ENCODE results near the gene CEP76.

Gene CEP76

DNA sequence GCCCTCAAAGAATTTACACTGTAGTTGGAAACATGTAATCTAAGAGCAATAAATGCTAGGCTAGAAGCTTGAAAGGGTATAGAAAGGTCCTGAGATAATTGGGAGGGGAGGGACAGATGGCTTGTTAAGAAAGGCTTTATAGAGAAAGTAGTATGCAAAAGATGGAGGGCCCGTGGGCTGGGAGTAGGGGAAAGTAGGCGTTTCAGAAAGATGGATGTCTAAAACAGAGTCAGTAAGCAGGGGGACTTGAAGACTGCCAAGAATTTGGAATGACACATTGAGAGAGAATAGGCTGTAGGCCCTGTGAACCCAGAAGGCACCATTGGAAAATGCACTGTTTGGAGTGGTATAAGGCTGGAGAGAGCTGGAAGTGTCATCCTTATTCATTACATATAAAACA lies 1.1 kb upstream of the CEP76 start:
- no peak for DNase-seq (ENCODE audit: low read depth)

DNA sequence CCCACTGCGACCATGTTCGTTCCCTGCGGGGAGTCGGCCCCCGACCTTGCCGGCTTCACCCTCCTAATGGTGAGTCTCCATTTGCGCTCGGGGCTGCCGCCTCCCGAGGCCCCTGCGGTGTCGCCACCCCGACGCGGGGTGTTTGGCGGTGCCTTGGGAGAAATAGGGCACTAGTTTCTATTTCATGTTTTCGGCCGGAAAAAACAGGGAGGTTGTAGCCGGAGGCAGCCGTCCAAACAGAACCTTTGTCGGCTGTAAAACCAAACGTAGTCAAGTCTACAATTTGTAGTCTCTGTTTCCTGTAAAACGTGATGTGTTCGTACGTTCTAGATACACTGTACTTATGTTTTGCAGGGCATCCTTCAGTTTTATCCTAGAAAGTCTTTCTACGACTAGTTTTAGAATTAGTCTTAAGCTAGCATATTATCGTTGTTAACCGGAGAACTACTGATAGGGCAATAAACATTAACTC lies 609 bp upstream of the CEP76 start:
- DNase-seq (ENCODE audit: low read depth): no peak

DNA sequence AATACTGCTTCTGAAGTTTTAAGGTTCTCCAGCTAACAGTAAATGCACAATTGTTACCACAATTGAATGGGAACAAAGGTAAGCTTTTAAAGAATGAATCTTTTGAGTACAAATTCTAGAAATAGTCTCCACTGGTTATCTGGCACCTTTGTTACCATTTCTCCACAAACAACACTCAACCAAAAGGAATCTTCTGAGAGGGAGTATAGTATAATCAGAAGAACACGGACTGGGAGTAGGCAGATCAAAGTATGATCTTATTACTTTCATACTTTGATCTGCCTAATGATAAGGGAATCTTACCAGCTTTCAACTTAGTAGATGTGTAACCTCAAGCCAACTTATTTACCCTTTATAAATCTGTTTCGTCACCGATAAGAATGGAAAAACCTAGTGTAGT lies 1.4 kb downstream of the CEP76 start:
- no peak for DNase-seq (ENCODE audit: low read depth)

DNA sequence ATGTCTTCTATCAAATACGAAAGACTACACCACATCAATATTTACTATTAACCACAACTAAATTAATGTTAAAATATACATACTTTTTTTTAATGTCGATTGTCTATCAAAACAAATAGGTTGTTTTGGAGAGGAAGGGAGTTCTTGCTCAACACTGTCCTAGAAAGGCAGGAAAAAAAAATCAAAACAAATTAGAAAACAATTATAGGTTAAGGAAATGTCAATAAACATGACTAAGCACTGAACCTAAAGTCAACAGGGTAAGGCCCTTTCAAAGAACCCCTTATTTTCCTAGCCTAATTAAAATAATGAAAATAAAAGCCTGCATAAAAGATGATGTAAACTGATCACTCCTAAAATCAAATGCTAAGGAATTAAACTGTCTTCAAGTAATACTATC lies 2.8 kb downstream of the CEP76 start:
- no peak for DNase-seq (ENCODE audit: low read depth)

DNA sequence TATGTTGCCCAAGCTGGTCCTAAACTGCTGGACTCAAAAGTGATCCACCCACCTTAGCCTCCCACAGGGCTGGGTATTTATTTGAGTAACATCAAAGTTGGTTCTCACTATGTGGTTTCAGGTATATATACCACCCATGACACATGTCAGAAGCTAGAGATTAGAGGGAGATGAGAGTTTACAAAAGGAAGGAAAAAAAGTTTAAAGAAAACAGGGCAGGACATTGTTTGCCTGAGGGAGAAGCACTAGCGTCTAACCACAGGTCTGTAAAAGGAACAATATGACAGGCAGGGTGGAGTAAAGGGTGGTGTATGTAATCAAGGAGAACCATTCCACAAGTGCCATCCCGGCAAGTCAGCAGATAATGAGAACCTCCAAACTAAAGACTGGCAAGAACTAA lies 8.5 kb downstream of the CEP76 start:
- no peak for DNase-seq (ENCODE audit: low read depth)

DNA sequence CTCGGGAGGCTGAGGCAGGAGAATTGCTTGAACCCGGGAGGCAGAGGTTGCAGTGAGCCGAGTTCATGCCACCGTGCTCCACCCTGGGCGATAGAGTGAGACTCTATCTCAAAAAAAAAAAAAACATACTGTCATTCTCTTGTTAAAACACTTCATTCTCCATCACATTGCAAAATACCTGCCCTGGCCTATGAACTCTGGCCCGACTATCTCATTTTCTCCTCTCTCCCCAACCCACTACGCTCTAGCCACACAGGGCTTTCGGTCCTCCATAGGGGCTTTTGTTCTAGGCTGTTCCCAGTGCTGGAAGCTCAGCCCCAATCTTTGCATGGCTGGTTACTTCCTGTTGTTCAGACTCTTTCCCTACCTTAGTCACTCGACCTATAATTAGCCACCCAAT lies 10.3 kb downstream of the CEP76 start:
- no peak for DNase-seq (ENCODE audit: low read depth)

DNA sequence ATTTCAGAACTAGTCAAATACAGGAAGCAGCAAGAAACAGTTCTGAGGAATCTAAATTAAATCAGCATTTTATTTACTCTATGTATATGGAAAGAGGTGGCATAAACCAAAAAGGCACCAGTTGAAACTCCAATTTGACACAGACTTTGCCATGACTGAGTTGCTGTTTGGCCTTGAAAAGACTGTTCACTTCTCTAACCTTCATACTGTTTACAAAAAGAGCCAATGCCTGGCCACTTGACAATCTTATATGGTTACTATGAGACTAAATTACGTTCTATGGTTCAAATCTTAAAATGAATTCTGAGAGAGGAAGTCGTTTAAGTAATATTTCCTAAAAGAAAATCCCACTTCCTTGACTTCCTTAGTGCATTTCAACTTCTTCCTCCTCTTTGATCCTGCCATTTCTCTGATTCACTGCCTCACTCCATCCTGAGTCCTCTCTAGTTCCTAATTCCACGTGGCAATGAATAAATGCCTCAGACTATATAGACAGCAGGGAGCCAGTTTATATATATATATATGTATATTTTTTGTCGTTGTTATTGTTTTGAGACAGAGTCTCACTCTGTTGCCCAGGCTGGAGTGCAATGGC lies 13.2 kb downstream of the CEP76 start:
- DNase-seq (ENCODE audit: low read depth): no peak

DNA sequence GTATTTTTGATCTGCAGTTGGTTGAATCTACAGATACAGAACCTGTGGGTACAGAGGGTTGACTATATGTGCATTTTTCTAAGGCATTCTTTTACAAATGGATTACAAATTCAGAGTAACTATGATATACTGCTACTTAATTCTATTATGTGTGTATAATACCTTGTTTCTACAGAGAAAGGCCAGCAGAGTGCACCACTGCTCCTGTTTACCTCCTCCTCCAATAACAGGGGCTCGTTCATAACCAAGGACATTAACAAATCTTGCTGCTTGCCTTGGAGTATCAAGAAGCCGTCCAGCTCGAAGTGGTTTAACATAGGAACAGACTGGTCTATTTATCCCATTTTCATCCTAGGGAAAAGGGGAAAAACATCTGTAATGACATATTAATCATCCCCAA lies 16.4 kb downstream of the CEP76 start:
- no peak for DNase-seq (ENCODE audit: low read depth)

DNA sequence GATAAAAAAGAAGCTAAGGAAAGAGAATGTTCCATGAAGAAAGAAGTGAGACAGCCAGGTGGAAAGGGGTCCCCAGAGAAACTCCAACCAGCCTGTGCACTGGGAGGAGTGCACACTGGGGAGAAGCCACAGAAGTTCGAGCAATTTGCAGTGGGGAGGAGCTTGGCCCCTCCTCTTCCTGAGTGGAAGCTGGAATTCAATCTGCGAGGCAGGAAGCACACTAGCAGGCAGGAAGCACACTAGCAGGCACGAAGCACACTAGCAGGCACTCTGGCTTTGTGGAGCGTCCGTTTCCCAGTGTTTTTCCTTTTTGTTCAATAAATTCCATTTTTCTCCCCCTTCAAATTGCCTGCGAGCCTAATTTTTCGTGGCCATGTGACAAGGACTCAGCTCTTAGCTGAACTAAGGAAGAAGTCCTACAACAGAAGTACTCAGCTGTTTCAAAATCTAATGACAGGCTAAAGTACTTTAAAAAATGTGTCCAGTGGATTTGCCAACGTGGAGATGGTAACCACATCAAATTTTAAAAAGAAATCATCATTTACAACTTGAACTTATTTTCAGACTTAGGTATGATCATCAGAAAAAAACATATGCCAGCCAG lies 23.2 kb downstream of the CEP76 start:
- no peak for DNase-seq (ENCODE audit: low read depth)

DNA sequence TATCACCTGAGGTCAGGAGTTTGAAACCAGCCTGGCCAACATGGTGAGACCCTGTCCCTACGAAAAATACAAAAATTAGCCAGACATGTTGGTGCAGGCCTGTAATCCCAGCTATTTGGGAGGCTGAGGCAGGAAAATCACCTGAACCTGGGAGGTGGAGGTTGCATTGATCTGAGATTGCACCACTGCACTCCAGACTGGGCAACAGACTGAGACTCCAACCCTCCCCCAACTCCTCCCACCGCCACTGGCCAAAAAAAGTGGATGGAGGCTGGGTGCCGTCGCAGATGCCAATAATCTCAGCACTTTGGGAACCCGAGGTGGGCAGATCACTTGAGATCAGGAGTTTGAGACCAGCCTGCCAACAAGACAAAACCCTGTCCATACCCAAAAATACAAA lies 34.5 kb downstream of the CEP76 start:
- no peak for DNase-seq (ENCODE audit: low read depth)

DNA sequence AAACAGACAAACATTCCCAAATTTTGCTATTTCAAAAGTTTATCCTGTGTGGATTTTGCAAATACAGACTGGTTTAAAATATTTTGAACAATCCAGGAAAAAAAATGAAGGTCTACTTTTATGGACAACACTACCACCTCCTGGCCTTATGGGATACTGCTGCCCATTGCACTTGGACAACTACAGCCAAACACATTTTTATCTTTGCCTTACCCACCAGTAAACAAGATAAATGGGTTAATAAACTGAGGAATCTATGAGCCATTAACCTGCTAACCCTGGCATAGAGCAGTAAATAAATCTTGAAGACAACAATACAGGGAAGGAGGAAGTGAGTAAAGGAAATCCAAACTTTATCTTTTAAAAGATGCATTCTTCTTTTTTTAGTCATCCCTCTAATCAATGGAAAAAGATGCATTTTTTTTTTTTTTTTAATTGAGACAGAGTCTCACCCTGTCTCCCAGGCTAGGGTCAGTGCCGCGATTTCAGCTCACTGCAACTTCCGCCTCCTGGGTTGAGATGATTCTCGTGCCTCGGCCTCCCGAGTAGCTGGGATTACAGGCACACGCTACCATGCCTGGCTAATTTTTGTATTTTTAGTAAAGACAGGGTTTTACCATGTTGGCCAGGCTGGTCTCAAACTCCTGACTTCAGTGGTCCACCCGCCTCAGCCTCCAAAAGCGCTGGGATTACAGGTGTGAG lies 42.5 kb downstream of the CEP76 start:
- no peak for DNase-seq (ENCODE audit: low read depth)

DNA sequence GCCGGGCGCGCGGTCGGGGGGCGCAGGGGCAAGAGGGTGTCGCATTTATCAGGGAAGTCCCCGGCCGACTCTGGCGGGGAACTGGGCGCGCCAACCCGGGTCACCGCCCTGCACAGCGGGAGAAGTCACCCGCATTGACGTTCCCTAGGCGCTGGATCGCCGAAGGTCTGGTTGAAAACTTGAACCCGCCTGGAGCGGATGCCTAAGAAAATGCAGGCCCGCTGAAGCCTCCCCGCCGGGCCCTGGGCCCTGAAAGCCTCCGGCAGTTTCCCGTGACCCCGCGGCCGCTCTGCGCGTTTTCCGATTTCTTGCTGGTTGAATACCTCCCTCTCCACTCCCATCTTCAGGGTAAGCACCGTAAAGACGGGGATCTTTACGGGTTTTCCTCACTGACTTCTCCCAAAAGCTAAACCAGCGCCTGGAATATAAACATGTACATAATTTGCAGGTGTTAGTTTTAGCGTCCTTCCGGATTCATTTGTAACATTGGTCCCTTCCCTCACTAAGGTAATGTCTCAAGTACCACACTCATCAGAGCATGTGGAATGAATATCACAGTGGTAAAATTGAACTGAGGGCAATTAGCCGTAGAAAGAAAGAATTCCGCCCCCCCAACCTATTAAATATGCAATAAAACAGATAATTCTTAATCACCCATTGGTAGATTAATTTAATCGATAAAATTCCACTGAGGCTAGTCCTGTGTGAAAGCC lies 43.9 kb downstream of the CEP76 start:
- DNase-seq (ENCODE audit: low read depth): no peak

DNA sequence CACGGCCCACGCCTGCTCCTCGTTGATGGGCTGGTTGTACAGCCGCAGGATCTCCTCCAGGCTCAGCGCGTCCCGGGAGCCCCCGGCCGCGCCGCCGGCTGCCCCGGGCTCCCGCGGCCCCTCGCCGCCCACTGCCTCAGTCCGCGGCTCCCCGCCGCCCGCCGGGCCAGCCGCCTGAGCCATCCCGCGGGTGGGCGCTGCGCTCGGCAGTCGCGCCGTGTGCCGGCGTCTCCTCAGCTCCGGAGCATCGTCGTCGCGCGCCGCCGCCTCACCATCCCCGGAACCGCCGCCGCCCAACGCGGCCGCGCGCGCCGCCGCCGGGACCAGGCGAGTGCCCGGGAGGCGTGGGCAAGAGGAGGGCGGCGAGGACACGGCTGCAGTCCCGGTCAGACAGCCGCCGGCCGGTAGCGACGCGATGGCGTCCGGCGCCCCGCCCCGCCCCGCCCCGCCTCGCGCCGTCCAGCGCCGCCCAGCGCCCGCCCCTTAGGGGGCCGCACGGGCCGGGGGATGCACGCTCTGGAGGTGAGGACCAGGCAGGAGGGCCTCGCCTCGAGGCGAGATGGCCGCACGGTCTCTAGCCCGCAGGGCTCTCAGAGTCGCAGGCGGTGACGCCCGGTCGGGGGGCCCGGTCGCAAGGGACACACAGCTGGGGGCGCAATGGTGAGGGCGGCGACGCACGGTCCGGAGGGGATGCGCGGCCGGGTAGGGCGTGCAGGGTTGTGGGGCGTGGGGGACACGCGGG lies 44.7 kb downstream of the CEP76 start, which contains the start of gene SPIRE1:
Gene SPIRE1 (minus strand): TSS at position 424 of the 742 bp plus-strand sequence. CDS start 241 bp downstream, at position 183.
- no peak for DNase-seq (ENCODE audit: low read depth)

DNA sequence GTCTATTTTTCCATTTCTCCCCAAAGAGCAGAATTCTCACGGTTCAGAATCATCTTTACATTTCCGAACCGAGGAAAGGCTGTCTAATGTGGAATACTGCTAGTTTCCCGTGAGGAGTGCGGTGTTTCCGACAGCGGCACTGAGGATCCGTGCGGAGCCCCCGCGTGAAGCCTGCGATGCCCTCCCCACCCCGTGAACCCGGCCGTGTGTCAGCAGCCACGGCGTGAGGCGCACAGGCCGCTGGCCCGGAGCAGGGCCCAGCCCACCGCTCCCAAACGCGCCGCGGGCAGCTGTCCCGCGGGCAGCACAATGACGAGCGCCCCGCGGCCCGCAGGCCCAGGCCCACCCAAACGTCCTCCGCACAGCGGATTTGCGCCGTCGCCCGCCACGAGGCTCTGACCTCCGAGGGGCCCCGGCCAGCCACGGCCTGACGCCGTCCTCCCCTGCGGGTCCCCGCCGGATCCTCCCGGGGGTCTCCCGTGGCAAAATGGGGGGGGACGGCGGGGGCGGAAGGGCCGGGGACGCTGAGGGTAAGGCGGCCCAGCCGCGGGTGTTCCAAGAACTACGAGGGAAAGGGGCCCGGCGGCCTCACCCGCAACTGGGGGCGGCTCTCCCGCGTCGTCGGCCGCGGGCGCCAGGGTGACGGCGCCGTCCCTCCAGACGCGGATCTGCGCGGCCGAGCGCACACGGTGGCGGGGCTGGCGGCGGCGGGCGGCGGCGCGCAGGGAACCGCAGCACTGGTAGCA lies 45.4 kb downstream of the CEP76 start:
- no peak for DNase-seq (ENCODE audit: low read depth)

DNA sequence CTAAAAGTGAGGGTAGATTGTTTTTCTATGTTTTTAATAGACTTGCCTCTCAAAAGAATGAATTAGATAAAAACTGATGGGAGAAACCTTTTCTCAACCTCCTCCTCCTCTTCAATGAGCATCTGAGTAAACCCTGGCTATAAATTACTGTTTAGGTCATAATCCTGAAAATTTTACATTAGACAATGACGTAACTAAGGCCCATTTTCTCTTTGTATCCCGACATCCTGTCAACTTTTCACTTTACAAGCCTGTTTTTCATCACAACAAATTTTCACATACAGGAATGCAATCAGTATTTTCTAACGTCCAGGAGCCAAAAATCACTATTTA lies 46.0 kb downstream of the CEP76 start:
- no peak for DNase-seq (ENCODE audit: low read depth)

DNA sequence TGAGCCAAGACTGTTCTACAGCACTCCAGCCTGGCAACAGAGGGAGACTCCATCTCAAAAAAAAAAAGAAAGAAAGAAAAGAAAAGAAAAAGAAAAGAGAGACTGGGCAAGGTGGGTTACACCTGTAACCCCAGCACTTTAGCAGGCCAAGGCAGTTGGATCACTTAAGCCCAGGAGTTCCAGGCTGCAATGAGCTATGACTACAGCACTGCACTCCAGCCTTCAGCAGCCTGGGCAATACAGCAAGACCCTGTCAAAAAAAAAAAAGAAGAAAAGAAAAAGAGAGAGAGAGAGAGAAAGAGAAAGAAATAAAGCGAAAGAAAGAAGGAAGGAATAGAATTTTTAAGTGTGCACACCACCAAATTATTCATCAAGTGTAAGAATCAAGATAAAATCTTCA lies 47.6 kb downstream of the CEP76 start:
- no peak for DNase-seq (ENCODE audit: low read depth)

DNA sequence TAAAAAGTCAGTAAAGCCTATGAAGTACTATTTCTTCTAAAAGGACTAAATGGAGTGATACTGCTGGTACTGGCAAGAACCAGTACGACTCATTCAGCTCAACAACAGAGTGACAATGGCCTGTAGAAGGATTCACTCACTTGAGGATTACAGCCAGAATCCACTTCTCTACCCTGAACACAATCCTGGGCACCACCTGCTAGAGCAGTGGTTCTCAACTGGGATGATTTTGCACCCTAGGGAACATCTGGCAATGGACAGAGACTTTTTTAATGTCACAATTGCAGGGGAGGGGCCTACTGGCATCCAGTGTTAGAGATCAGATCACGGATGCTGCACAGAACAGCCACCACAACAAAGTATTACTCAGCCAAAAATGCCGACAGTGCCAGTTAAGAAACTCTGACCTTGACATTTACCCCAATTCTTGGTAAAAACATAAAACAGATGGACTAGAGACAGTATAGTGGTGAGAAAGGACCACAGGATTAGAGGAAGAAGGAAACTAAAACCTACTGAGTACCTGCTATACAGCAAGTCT lies 49.6 kb downstream of the CEP76 start:
- no peak for DNase-seq (ENCODE audit: low read depth)

DNA sequence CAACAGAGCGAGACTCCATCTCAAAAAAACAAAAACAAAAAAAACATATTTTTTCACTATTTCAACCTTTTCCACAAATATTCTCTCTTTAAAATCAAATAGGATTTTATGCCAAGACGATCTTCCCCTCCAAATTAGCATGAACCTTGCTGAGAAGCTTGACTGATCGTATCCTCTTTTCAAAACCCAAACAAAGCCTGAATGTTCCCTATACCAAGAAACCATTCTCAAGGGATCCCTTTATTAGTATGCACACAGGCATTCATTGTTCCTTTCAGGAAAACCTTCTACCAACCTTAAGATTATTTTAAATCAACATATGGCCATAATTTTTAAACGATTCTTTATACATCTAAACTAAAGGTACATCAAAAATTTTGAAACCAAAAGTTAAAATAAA lies 50.9 kb downstream of the CEP76 start:
- DNase-seq (ENCODE audit: low read depth): no peak

DNA sequence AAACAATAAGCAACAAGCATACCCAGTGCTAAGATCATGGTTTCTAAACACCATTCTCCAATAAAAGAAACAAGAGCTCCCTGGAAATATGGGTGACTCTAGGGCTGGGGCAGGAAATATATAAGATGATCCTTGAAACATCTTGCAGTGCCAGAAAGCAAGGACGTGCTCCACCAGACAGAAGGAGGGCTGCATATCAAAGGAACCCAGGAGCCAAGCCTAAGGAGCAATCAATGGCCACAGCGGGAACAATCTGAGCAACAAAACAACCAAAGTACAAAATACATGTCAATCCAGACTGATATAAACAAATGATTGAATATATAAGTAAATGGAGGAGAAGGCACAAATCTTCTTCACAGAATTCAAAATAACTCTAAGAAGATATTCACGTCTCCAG lies 54.8 kb downstream of the CEP76 start:
- no peak for DNase-seq (ENCODE audit: low read depth)

DNA sequence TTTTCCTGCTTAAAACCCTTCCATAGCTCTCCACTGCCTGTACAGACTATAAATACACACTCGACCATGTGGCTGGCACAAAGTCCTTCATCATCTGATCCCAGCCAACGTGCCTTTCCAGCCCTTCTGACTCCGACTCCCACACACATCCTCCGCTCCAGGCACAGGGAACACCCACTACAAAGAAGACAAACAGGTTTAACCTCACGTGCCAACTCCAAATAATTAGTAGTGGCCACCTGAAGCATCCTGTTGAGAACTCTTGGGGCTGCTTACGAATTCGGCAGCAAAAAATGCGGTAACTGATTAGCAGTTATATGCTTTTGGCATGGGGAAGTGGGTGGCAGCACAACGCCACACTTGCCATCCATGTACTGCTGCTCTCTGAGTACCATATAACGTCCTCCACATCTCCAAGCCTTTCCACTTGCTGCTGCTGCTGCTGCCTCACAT lies 56.7 kb downstream of the CEP76 start:
- DNase-seq (ENCODE audit: low read depth): no peak

DNA sequence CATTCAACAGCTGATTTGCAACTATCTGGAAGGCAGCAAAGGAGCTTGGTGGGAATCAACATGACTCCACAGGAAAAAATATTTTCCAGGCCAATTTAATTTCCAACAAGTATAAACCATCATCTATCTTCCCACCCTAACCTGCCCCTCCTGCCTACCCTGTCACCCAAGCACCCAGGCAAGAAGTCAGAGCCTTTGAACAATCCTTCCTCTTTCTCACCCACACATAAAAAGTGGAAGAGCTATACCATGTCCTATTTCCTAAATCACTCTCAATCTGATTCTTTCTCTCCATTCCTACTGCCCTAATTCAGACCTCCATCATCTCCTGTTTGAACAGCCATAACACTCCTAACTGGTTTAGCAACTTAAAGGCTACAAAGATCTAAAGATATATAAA lies 57.3 kb downstream of the CEP76 start:
- no peak for DNase-seq (ENCODE audit: low read depth)
